Stimulated activated CD8-positive, alpha-beta memory T cell treated with anti-CD3 and anti-CD28 coated beads, Interleukin-7, amount 100 ng/mL, for 4 hours (primary cell): ENCODE data around the gene FCER1G.
A peak's percentile ranks its signal among the peaks of the same experiment; 100 is the strongest.
"Not testable (repeated sequence)": the region's sequence is repeated elsewhere in the genome, so short reads cannot be mapped to it uniquely, and the experiment has no call there.

Source experiments
- DNase-seq, 2 donors: peaks; one replicate each; pipeline ENCODE4 v3.0.0-alpha.2; 2020; ENCODE audit warnings: low read depth in 2 of 2

FCER1G gene

DNA sequence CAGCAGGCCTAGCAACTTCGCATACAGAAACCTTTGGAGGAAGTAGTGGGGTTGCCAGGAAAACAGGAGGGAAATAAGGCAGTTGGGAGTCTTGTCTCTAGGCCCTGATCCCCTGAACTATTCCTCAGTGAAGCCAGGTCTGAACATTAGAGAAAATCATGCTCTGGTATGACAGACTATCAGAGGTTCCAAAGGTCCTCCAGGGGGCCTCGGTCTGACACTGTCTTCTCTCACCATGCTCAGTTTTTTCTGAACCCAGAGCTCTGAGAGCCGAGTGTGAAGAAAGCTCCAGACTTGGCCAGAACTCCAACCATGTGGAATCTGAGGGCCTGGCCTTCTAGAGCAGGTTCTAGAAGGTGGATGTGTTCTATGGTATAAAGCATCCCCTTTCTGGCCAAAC, 14.8 kb downstream of the FCER1G start:
- DNase-seq = no peak

DNA sequence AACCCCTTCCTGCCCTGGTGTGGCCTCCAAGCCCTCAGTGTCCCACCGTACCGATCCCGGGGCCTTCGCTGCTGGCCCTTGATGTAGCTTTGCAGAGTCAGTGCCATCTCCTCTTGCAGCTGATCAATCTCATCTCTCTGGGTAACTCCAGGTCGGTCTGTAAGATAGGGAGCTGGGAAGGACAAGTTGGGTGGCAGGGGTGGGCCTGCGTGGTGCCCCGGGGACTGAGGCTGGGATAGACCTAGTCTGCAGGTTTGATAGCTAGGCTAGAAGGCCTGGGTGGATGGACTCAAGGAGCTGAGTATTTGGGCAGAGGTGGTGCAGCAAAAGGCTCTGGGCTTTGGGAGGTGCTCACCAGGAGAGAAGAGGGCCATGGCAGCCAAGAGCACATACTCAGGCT, 15.7 kb downstream of the FCER1G start:
- DNase-seq = no peak

DNA sequence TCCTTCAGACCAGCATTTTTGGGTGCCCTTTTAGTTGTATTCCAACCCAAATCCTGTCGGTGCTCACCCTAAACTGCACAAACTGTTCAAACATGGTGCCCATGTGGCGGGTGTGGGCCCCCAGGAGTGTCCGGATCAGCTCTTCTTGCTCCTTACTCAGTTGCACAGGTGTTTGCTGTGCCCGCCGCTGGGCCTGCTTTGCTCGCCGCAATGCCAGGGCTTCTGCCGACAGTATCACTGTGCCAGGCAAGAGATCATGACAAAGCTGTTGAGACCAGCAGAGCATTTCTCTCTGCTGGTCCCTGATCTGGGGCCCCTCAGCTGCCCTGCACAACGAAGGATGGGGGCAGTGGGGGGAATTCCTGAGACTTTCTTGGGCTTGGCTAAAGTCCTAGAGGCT, 18.0 kb downstream of the FCER1G start:
- DNase-seq = no peak

DNA sequence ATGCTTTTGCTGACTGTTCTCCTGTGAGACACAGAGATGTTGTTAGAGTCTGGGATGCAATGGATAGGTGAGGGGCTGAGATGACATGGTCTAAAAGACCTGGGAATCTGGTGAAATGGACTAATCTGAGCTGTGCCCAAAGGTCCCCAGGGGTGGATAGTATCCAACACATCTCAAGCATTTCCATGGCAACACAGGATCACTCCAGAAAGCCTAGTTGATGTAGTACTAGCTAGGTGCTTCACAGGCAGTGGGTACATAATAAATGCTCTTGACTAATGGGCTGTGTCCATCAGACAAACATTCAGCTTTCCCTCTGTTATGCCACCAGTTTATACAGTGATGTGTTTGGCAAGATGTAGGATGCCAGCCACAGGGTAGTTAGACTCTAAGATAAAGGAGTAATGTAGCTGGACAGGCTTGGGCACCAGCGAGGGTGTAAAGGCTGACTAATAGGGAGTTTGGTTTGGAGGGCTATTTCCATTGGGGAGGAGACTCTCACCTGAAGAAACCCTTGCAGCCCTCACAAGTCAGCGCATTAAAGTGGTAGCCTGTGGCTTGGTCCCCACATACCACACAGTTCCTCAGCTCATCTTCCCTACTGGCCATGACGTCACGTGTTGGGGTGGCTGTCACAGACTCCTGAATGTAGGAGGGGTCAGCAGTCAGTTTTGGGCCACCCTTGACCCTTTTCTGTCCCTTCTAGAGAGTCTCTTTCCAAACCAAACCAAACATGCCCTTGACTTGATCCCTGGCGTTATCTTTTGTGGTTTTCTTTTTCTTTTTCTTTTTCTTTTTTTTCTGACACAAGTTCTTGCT, 21.1 kb downstream of the FCER1G start:
- DNase-seq = no peak

DNA sequence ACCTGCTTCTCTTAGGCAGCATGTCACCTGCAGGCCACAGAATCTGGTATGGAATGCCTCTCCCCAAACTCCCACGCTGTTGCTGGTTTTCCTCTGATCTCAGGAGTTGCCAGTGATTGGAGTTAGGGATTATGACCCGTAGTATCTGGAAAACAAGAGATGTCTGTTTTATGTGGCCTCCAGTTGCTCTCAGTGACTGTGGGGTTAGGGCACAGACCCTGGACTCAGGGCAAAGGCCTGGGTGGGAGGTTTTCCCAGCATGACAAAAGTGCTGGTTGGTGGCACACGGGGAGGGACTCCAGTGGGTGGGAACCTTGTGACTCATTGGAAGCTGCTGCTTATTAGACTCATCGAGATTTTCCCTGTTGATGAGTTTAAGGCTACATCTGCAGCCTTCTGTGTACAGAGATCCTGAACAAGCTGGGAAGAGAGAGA, 23.0 kb downstream of the FCER1G start, which contains the start of gene NR1I3:
Gene NR1I3 (minus strand): TSS at position 165 of the 435 bp plus-strand sequence. CDS start 1,638 bp downstream, outside the sequence.
- DNase-seq = no peak

DNA sequence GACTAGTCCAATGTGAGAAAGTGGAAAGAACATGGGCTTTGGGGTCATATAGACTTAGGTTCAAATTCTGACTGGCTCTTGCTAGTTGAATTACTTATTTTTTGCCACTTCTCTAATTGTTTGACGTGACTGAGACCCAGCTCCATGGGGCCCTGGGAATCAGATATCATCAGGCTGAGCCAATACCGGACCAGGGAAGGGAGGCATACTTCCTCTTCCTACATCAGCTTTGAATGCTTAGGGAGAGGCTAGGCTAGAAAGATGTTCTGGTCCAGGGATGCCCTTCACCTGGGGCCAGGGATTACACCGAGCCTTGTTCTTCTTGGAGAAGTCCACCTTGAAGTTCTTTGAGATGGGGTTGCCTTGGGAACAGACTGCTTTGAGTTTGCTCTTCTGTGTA, 26.6 kb downstream of the FCER1G start:
- no peak for DNase-seq

DNA sequence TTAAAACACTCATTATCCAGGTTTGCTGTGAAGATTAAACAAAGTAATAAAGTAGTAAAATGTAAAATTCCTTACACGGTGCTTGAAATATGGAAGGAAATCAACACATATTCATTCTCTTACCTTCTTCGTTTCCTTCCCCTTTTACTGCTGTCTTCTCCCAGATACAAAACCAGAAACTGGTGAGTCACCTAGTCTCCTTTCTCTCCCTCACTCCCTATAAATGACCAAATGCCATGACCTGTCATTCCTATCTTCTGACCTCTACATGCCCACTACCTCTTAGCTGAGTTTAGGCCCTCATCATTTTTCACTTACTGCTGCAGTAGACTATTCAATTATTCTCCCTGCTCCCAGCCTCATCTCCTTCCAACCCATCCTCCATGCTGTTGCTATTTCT, 27.2 kb downstream of the FCER1G start:
- DNase-seq = no peak

DNA sequence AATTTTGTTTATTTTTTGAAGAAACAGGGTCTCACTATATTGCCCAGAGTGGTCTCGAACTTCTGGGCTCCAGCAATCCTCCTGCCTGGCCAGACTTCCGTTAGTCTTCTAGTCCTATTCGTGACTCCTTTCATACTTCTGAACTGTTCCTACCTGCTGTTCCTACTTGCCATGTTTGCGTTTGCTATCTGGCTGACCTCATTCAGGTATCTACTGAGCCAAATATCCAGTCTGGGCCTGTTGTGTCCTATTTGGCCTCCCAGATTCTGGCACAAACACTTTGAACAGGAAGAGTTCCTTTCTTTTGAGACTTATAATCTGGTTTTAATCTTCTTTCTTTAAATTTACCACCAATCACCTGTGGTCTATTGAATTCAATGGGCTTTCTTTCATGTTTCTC, 29.8 kb downstream of the FCER1G start:
- no peak for DNase-seq

DNA sequence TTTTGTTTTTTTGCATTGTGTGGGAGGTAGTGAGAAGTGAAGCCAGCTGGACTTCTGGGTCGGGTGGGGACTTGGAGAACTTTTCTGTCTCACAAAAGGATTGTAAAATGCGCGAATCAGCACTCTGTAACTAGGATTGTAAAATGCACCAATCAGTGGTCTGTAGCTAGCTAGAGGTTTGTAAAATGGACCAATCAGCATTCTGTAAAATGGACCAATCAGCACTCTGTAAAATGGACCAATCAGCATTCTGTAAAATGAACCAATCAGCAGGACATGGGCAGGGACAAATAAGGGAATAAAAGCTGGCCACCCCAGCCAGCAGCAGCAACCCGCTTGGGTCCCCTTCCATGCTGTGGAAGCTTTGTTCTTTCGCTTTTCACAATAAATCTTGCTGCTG, 35.0 kb downstream of the FCER1G start:
- not testable (repeated sequence) for DNase-seq

DNA sequence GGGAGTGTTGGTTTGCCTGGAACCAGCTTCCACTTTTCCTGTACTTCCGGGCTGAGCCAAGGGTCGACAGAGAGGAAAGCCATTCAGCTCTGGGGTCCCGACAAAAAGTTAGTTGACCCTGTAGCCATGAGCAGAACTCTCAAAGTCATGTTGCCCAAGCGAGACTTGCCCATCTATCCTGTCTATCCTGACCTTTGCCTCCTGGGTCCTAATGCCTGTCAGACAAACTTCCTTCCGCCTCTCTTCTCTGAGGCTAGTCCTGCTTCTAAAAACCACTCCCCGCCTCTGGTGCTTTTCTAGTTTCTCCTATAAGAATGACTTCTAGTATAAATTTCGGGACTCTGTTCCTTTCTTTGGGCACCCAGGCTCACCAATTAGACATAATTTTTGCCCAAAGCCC, 35.7 kb downstream of the FCER1G start:
- no peak for DNase-seq

DNA sequence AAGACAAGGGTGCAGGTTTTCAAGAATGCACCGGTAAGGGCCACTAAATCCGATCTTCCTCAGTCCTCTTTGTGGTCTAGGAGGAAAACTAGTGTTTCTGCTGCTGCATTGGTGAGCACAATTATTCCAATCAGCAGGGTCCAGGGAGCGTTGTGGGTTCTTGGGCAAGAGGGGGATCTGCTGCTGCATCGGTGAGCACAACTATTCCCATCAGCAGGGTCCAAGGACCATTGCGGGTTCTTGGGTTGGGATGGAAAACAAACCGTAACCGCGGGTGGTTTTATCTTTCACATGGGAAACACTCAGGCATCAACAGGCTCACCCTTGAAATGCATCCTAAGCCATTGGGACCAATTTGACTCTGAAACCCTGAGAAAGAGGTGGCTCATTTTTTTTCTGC, 36.5 kb downstream of the FCER1G start:
- DNase-seq = no peak

DNA sequence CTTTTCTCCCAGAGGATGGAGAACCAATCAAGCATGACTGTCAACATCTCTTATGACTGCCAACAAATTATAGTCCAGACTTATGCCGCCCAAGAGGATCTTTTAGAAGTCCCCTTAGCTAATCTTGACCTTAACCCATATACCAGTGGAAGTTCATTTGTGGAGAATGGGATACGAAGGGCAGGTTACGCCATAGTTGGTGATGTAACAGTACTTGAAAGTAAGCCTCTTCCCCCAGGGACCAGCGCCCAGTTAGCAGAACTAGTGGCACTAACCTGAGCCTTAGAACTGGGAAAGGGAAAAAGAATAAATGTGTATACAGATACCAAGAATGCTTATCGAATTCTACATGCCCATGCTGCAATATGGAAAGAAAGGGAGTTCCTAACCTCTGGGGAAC, 40.2 kb downstream of the FCER1G start:
- DNase-seq = not testable (repeated sequence)

DNA sequence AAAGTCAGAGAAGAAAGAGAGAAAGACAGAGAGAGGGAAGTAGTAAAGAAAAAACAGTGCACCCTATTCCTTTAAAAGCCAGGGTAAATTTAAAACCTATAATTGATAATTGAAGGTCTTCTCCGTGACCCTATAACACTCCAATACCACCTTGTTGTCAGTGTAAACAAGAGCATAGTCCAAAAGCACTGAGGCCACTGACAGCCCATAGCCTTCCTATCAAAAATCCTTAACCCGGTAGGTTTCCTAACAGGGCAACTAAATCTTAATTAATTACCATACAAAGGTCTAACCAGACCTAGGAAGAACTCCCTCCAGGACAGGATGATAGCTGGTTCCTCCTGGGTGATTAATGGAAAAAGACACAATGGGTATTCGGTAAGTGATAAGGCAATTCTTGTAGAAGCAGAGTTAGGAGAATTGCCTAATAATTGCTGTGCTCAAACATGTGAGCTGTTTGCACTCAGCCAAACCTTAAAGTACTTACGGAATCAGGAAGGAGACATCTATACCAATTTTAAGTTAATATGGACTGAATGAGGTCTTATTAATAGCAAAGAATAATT, 40.9 kb downstream of the FCER1G start:
- DNase-seq = not testable (repeated sequence)

DNA sequence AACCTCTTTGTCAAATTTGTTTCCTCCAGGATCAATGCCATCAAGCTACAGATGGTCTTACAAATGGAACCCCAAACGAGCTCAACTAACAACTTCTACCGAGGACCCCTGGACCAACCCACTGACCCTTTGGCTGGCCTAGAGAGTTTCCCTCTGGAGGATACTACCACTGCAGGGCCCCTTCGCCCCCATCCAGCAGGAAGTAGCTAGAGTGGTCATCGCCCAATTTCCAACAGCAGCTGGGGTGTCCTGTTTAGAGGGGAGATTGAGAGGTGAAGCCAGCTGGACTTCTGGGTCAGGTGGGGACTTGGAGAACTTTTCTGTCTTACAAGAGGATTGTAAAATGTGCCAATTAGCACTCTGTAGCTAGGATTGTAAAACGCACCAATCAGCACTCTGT, 42.0 kb downstream of the FCER1G start:
- DNase-seq = not testable (repeated sequence)

DNA sequence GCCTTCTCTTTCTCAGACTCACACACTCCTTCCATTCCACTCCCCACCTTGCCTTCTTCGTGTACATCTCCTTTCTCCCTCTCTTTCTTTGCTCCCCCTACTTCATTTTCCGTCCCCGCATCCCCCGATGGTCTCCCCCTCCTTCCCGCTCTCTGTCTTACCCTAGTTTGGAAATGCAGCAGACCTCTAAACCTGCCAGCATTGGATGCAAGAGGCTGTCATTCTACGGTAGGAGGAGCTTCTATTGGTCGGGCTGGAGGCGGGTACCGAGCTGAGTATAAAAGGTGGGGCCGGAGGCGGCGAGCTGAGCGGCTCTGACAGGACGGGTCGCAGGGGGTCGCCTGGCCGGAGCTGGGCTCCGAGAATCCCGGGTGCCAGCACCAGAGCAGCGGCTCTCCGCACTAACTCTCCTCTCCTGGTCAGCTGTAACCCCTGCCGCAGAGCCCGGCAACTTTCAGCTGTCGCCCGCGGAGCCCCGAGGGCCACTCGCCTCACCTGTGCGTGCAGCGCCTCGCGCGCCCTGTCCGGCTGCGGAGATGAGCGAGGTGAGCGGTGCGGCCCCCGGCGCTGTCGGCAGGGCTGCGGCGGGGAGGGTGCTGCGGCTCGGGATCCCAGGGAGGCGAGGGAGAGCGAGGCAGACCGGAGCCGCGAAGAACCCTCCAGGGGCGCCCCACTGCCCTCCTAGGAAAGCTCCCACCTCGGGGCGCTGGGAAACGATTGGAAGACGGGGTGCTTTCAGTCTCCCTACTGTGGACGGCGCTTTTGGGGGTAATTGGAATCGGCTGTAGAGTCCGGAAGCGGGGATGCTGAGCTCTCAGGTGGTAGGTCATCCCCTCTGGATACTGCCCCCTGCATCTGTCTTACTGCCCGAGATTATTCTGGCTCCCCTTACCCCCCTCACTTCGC, 43.6 kb downstream of the FCER1G start, which contains the start of gene PCP4L1:
Gene PCP4L1 (plus strand): TSS at position 307 of the 906 bp plus-strand sequence. CDS start 230 bp downstream, at position 537.
- peak in 1 of 2 donors; percentile 13 for DNase-seq

DNA sequence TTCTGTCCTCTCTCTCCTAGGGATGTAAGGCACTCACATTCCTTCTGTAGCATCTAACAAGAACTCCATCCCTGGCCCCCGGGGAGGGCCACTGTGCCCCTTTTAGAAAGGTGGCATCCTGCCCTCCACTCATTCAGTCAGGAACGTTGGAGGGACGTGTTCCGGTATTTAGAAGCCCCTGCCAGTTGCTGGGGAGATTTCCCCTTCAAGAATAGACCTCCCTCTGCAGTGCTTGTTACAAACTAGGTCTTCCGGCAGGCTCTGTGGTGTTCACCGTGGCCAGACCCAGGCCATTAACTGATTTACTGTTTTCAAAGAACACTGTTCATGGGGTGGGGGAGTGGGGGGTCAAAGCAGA, 44.2 kb downstream of the FCER1G start:
- DNase-seq = no peak

DNA sequence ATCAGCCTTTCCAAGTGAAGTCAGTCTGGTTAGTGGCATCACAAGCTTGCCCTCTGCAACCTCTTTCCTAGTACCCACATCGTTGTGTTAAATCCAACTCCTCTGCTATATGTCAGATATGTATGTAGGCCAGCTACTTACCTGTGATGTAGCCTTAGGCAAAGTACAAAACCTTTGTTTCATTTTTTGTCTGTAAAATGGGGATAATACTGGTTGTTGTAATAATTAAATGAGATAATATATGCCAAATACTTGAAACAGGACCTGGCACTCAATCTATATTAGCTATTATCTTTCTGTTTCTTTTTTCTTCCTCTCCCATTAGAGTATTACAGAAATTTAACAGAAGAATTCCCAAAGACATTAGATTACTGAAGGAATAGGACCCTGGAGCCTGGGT, 44.7 kb downstream of the FCER1G start:
- no peak for DNase-seq

DNA sequence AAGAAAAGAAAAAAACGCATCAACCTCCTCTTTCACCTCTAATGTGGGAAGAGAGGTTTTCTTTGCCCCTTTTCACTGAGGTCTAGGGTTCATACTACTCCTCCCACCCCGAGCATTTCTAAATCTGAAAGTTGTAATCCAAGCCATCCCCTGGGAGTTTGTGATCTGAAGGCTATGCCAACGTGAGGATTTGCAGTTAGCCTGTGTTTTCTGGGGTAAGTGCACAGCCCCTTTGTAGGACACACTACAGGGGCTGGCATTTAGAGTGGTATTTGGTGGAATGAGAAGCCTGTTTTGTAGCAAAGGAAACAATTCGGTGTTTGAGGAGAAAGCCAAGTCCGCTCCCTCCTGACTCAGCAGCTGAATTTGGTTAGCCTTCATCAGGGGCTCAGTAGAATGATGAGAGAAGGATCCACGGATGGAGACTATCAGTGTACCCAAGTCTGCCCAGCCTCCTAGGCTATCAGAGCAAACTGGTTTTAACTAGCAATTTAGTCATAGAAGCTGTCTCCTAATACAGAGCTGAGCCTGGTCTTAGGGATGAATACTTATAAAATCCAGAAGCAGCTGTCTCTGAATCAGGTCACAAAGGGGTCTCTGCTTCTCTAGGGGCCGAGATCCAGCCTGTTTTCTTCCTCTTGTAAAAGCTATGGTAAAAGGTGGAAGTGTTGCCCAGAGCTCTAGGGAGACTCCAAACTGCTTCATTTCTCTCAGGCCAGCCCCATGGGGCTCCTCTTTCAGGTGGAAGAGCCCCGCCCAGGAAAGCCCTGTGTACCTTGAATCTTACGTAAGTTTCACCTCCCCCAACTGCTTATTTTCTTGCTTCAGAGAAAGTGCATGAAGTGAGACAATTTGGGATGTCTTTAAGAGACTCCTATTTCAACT, 45.5 kb downstream of the FCER1G start:
- no peak for DNase-seq

DNA sequence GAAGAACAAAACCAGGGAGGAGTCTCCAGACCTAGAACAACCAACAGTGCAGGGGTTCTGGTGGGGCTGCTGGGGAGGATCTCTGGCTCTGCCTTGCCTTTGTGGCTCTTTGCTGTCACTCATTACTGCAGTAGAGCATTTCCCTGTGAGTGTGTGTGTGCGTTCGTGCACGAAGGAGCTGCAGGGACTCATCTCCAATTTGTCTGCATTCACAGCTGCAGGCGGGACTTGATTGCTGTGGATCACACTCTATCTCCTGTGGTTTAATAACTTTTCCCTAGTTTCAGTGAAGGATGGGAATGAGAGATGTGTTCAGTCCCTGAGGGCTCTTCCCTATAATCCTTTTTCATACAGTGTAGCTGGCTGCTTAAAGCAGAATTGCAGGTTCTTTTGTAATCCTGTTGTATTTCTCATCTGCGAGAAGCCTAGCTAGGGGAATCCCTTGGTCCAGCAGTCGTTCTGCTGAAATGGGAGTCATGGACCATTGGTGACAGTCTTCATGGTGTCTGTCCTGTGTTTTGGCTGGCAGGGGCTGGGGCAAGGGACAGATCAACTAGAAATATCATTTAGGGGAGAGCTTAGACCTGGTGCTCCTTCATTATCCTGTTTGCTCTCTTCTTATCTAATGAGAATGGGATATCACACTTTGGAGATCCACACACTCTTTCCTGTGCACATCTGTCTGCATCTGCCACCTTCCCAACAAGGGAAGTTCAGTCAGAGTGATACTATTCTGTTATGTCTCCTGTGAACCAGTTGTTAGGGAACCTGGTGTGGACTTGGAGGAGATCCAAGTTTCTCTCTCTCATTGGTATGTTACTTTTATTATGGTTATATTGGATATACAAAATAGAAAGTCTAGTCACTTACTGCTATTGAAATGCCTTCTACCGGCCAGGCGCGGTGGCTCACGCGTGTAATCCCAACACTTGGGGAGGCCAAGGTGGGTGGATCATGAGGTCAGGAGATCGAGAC, 46.5 kb downstream of the FCER1G start:
- no peak for DNase-seq

DNA sequence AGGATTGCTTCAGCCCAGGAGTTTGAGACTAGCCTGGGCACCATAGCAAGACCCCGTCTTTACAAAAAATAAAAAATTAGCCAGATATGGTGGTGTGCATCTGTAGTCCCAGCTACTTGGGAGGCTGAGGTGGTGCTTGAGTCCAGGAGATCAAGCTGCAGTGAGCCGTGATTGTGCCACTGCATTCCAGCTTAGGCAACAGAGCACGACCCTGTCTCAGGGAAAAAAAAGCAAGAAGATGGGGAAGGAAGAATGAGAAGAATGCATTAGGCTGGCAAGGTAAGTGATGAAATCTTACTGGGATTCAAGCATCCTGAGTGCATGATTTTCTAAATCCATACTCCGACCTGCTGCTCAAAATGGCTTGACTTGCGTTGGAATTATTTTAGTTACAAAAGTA, 50.2 kb downstream of the FCER1G start:
- no peak for DNase-seq
